H9 (cell line): ENCODE data around the gene GGCT. TPM values are rescaled to one million over a fixed set of nuclear protein-coding genes. Genes with fewer than 3 reads are reported as not detected.
A peak's percentile ranks its signal among the peaks of the same experiment; 100 is the strongest.

Experiments
- DNase-seq: peaks from one replicate; pipeline ENCODE4 v3.0.0-alpha.2; 2017
- H2AFZ ChIP-seq: one replicate; pipeline ENCODE4 v1.6.1; 2013; ENCODE audit warnings: mild to moderate bottlenecking, low read length, control low read depth, moderate library complexity
- H2AK5ac ChIP-seq: 2 replicates; pipeline ENCODE4 v1.6.1; 2013; ENCODE audit warnings: low read length, control low read depth, mixed read lengths; ENCODE audit not compliant: insufficient read length
- H2BK120ac ChIP-seq: one replicate; pipeline ENCODE4 v1.6.1; 2013; ENCODE audit warnings: low read depth, mild to moderate bottlenecking, low read length, control low read depth, inconsistent platforms; ENCODE audit not compliant: poor library complexity, severe bottlenecking
- H2BK12ac ChIP-seq: 2 replicates; pipeline ENCODE4 v1.6.1; 2013; ENCODE audit warnings: low read length, control low read depth, mixed read lengths, low read depth; ENCODE audit not compliant: insufficient read length
- H2BK15ac ChIP-seq: 2 replicates; pipeline ENCODE4 v1.6.1; 2013; ENCODE audit warnings: low read depth, low read length, control low read depth
- H2BK20ac ChIP-seq: one replicate; pipeline ENCODE4 v1.6.1; 2013; ENCODE audit warnings: low read depth, mild to moderate bottlenecking, low read length, control low read depth, inconsistent platforms; ENCODE audit not compliant: poor library complexity, severe bottlenecking
- H2BK5ac ChIP-seq: 2 replicates; pipeline ENCODE4 v1.6.1; 2013; ENCODE audit warnings: low read length, control low read depth, mixed read lengths; ENCODE audit not compliant: insufficient read length
- H3K14ac ChIP-seq: 2 replicates; pipeline ENCODE4 v1.6.1; 2013; ENCODE audit warnings: low read length, control low read depth; ENCODE audit not compliant: insufficient read depth
- H3K18ac ChIP-seq: 2 replicates; pipeline ENCODE4 v1.6.1; 2013; ENCODE audit warnings: low read depth, mild to moderate bottlenecking, mixed read lengths, low read length, control low read depth; ENCODE audit not compliant: insufficient read length
- H3K23ac ChIP-seq: 2 replicates; pipeline ENCODE4 v1.6.1; 2013; ENCODE audit warnings: low read length, control low read depth, mixed read lengths, low read depth; ENCODE audit not compliant: insufficient read length
- H3K23me2 ChIP-seq: 2 replicates; pipeline ENCODE4 v1.6.1; 2013; ENCODE audit warnings: low read depth, mild to moderate bottlenecking, mixed read lengths, low read length, control low read depth; ENCODE audit not compliant: insufficient read length, poor library complexity, severe bottlenecking
- H3K27ac ChIP-seq: 2 replicates; pipeline ENCODE4 v1.5.1; 2013; ENCODE audit warnings: low read length, control low read depth, mixed read lengths, low read depth; ENCODE audit not compliant: insufficient read length
- H3K27me3 ChIP-seq: 2 replicates; pipeline ENCODE4 v1.6.1; 2013; ENCODE audit warnings: low read length, control low read depth, inconsistent platforms; ENCODE audit not compliant: insufficient read depth
- H3K4ac ChIP-seq: 2 replicates; pipeline ENCODE4 v1.6.1; 2013; ENCODE audit warnings: low read depth, mild to moderate bottlenecking, control low read depth, inconsistent platforms, low read length, moderate library complexity
- H3K4me1 ChIP-seq: 2 replicates; pipeline ENCODE4 v1.6.1; 2013; ENCODE audit warnings: low read length, control low read depth, inconsistent platforms; ENCODE audit not compliant: insufficient read depth
- H3K4me2 ChIP-seq: 2 replicates; pipeline ENCODE4 v1.6.1; 2013; ENCODE audit warnings: low read length, control low read depth, mixed read lengths; ENCODE audit not compliant: insufficient read length, insufficient read depth
- H3K56ac ChIP-seq: 2 replicates; pipeline ENCODE4 v1.6.1; 2013; ENCODE audit warnings: low read depth, mild to moderate bottlenecking, mixed read lengths, low read length, control low read depth; ENCODE audit not compliant: insufficient read length
- H3K79me1 ChIP-seq: 2 replicates; pipeline ENCODE4 v1.6.1; 2013; ENCODE audit warnings: low read depth, mild to moderate bottlenecking, moderate library complexity, low read length, control low read depth, inconsistent platforms; ENCODE audit not compliant: insufficient read depth, poor library complexity, severe bottlenecking
- H3K79me2 ChIP-seq: 2 replicates; pipeline ENCODE4 v1.6.1; 2013; ENCODE audit warnings: low read length, control low read depth, inconsistent platforms; ENCODE audit not compliant: insufficient read depth
- H3K9ac ChIP-seq: 2 replicates; pipeline ENCODE4 v1.6.1; 2013; ENCODE audit warnings: low read length, control low read depth, mixed read lengths; ENCODE audit not compliant: insufficient read length; ENCODE audit errors: extremely low read depth
- H3K9me3 ChIP-seq: one replicate; pipeline ENCODE4 v1.6.1; 2013; ENCODE audit warnings: low read depth, low read length, inconsistent platforms; ENCODE audit not compliant: control insufficient read depth
- H3T11ph ChIP-seq: one replicate; pipeline ENCODE4 v1.6.1; 2013; ENCODE audit warnings: mild to moderate bottlenecking, low read length, control low read depth, inconsistent platforms
- H4K20me1 ChIP-seq: one replicate; pipeline ENCODE4 v1.6.1; 2013; ENCODE audit not compliant: control insufficient read depth, insufficient read length, insufficient read depth
- H4K5ac ChIP-seq: 2 replicates; pipeline ENCODE4 v1.6.1; 2013; ENCODE audit warnings: low read depth, mild to moderate bottlenecking, mixed read lengths, low read length, control low read depth; ENCODE audit not compliant: insufficient read length
- H4K8ac ChIP-seq: replicated peaks from 2 replicates; pipeline ENCODE4 v1.6.1; 2013; ENCODE audit warnings: low read length, control low read depth, mixed read lengths, low read depth; ENCODE audit not compliant: insufficient read length
- H4K91ac ChIP-seq: 2 replicates; pipeline ENCODE4 v1.6.1; 2013; ENCODE audit warnings: low read depth, mild to moderate bottlenecking, moderate library complexity, mixed read lengths, low read length, control low read depth; ENCODE audit not compliant: insufficient read length
- H3K27ac Mint-ChIP-seq, 3 experiments: 2 replicates in 2 of 3; 3 replicates in 1 of 3; pipeline ENCODE4 v1.8.0; 2020 to 2021; ENCODE audit warnings: mixed read lengths in 3 of 3, mild to moderate bottlenecking in 1 of 3, moderate library complexity in 1 of 3
- H3K27me3 Mint-ChIP-seq: 2 replicates; pipeline ENCODE4 v1.8.0; 2021; ENCODE audit warnings: low read depth, mild to moderate bottlenecking, moderate library complexity, mixed read lengths
- H3K36me3 Mint-ChIP-seq, 3 experiments: 2 replicates in 2 of 3; 3 replicates in 1 of 3; pipeline ENCODE4 v1.8.0; 2020 to 2021; ENCODE audit warnings: low read depth in 3 of 3, mixed read lengths in 3 of 3; ENCODE audit not compliant: insufficient read depth in 1 of 3
- H3K4me1 Mint-ChIP-seq, 2 experiments: 2 replicates each; pipeline ENCODE4 v1.8.0; 2020; ENCODE audit warnings: mixed read lengths in 2 of 2
- H3K4me3 Mint-ChIP-seq, 2 experiments: 2 replicates in 1 of 2; 3 replicates in 1 of 2; pipeline ENCODE4 v1.8.0; 2020 to 2021; ENCODE audit warnings: mild to moderate bottlenecking in 2 of 2, mixed read lengths in 2 of 2, moderate library complexity in 1 of 2
- H3K9me3 Mint-ChIP-seq, 2 experiments: 2 replicates in 1 of 2; 3 replicates in 1 of 2; pipeline ENCODE4 v1.8.0; 2020; ENCODE audit warnings: mild to moderate bottlenecking in 2 of 2, mixed read lengths in 2 of 2, moderate library complexity in 1 of 2
- WGBS: extraction: QIAGEN DNeasy Blood & Tissue Kit; methylation state at CpG from one replicate; pipeline ENCODE4 v1.1.7; 2013; ENCODE audit warnings: missing lambda C conversion rate, low lambda C conversion rate, mixed read lengths; ENCODE audit not compliant: insufficient read length; ENCODE audit errors: extremely low coverage; 5-methylcytosine and 5-hydroxymethylcytosine counted together
- total RNA-seq: library from RNA; stranded (reverse); gene quantifications from 2 replicates; pipeline ENCODE4 v1.2.1, GENCODE V29; 2021
- TF ChIP-seq, protein P1 (sequence below): fragments of 200-600 bp; sonication (generic); conservative IDR thresholded peaks from 3 replicates; pipeline ENCODE4 v1.8.0; 2021; ENCODE audit warnings: antibody characterized with exemption, mild to moderate bottlenecking

Gene GGCT
- total RNA-seq, 1 experiment from 2014 or later: 84.9 TPM

DNA sequence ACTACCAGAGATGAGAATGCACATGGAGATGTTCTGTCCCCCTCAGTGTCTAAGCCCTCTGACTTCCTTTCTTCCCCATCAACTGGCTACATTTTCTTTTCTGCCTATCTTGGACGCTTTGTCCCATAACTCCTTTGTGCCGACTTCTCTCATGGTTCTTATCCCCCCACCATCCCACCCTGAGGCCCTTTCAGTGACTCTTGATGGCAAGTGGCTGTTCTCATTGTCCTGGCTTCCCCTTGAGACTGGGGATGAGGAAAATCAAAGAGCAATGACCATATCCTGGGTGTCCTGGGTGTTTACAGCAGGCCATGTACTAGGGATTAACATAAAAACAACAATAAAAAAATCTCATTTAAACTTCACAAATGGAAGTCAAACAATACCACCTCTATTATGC lies 18.8 kb upstream of the GGCT start:
- Histone ChIP-seq H3K23ac (no peak overlapping the region), H3K79me2 (no peaks in the 10 kb centered on the region), H4K20me1 (no peaks in the 10 kb centered on the region), H3T11ph (no peak overlapping the region), H2BK20ac (no peak overlapping the region), H3K9ac (no peak overlapping the region), H3K4me2 (no peak overlapping the region), H3K79me1 (no peaks in the 10 kb centered on the region), H2BK12ac (no peak overlapping the region), H2BK120ac (no peak overlapping the region), H3K4ac (no peak overlapping the region), H3K9me3 (no peaks in the 10 kb centered on the region), H4K8ac (no peak overlapping the region), H3K4me1 (no peaks in the 10 kb centered on the region; the same call in 1 of the 2 replicates), H2BK15ac (no peak overlapping the region), H3K14ac (no peak overlapping the region), H3K27ac (no peak overlapping the region), H3K27me3 (no peaks in the 10 kb centered on the region), H2AK5ac (no peak overlapping the region), H4K5ac (no peak overlapping the region), H2BK5ac (no peak overlapping the region), H4K91ac (no peak overlapping the region), H2AFZ (no peak overlapping the region), H3K18ac (no peak overlapping the region), H3K23me2 (no peaks in the 10 kb centered on the region), H3K56ac (no peak overlapping the region)
- Mint-ChIP-seq H3K9me3 (no peaks in the 10 kb centered on the region), H3K27me3 (peaks cover 5% of the 10 kb centered on the region), H3K36me3 (no peaks in the 10 kb centered on the region), H3K27ac (peak overlapping the region in 1 of 3 experiments; percentile 25; a peak in 1 of 7 replicates), H3K4me1 (peaks cover 10 to 14% of the 10 kb centered on the region in 2 experiments), H3K4me3 (no peak overlapping the region)
- no peak for DNase-seq
- TF ChIP-seq, protein P1, sequence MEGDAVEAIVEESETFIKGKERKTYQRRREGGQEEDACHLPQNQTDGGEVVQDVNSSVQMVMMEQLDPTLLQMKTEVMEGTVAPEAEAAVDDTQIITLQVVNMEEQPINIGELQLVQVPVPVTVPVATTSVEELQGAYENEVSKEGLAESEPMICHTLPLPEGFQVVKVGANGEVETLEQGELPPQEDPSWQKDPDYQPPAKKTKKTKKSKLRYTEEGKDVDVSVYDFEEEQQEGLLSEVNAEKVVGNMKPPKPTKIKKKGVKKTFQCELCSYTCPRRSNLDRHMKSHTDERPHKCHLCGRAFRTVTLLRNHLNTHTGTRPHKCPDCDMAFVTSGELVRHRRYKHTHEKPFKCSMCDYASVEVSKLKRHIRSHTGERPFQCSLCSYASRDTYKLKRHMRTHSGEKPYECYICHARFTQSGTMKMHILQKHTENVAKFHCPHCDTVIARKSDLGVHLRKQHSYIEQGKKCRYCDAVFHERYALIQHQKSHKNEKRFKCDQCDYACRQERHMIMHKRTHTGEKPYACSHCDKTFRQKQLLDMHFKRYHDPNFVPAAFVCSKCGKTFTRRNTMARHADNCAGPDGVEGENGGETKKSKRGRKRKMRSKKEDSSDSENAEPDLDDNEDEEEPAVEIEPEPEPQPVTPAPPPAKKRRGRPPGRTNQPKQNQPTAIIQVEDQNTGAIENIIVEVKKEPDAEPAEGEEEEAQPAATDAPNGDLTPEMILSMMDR: no peak
- WGBS: no CpG with 5 or more reads among the region's 2 CpGs
